ENCODE results near the gene SLC13A1. TPM values are rescaled to one million over a fixed set of nuclear protein-coding genes. Genes with fewer than 3 reads are reported as not detected.

Gene SLC13A1
- total and polyA plus RNA-seq, 9 donors: 0.10 to 0.24 TPM; not detected in 7

- no peaks in the 10 kb centered on the region for H3K27me3 ChIP-seq
- H3K9me3 ChIP-seq: no peaks in the 10 kb centered on the region
- no peak overlapping the region for H3K27ac ChIP-seq
- no peak overlapping the region for H3K4me3 ChIP-seq
- 90 to 94% (median 93%) methylated on average over 2 of the region's 2 CpGs for WGBS, 3 donors
- H3K4me1 ChIP-seq (ENCODE audit: insufficient read depth): no peaks in the 10 kb centered on the region
- intact Hi-C loops (cut with DNase I): no loop called here
- H3K36me3 ChIP-seq: no peaks in the 10 kb centered on the region
- DNase-seq: no peak
- TF ChIP-seq EP300 (IDR thresholded peaks at IDR 0.05): no peak
These were observed 85.5 kb downstream of the SLC13A1 start for GRCh38 chr7:123114288-123114687.

DNA sequence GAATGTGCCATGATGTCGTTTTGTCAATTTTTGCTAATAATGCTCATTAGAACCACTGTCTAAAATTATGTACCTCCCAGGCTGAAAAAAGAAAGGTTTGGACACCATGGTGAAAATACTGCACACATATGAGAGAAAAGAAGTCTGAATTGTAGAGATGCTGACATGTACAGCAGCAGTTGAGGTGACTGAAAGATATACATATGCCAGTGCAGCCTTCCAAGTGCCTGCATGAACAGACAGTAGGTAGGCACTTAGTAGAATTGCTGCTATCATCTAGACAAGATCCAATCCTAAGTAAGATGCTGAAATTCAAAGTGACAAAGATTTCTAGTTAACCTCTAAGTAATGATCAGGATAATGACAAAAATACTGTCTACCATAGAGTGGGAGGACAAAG, 86.9 kb downstream of the SLC13A1 start:
- intact Hi-C loops (cut with DNase I): no loop called here
- Histone ChIP-seq H3K4me3 (no peak overlapping the region), H3K36me3 (no peaks in the 10 kb centered on the region), H3K27ac (no peak overlapping the region), H3K4me1 (ENCODE audit: insufficient read depth) (no peaks in the 10 kb centered on the region), H3K9me3 (no peaks in the 10 kb centered on the region), H3K27me3 (no peaks in the 10 kb centered on the region)
- whole genome bisulfite sequencing, 3 donors: 92 to 97% (median 95%) methylated on average over 1 of the region's 1 CpG
- TF ChIP-seq EP300 (IDR thresholded peaks at IDR 0.05) (no peak), POLR2A (IDR thresholded peaks at IDR 0.05) (no peak)
- TF ChIP-seq, protein P1, sequence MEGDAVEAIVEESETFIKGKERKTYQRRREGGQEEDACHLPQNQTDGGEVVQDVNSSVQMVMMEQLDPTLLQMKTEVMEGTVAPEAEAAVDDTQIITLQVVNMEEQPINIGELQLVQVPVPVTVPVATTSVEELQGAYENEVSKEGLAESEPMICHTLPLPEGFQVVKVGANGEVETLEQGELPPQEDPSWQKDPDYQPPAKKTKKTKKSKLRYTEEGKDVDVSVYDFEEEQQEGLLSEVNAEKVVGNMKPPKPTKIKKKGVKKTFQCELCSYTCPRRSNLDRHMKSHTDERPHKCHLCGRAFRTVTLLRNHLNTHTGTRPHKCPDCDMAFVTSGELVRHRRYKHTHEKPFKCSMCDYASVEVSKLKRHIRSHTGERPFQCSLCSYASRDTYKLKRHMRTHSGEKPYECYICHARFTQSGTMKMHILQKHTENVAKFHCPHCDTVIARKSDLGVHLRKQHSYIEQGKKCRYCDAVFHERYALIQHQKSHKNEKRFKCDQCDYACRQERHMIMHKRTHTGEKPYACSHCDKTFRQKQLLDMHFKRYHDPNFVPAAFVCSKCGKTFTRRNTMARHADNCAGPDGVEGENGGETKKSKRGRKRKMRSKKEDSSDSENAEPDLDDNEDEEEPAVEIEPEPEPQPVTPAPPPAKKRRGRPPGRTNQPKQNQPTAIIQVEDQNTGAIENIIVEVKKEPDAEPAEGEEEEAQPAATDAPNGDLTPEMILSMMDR (IDR thresholded peaks at IDR 0.05): no peak
- no peak for DNase-seq

GRCh38 chr7:123099712-123100111, 100.1 kb downstream of the SLC13A1 start:
- 63 to 72% (median 65%) methylated on average over 2 of the region's 2 CpGs for WGBS, 3 donors
- intact Hi-C loops (cut with DNase I): no loop called here
- Histone ChIP-seq H3K36me3 (no peaks in the 10 kb centered on the region), H3K4me3 (no peak overlapping the region), H3K27me3 (no peaks in the 10 kb centered on the region), H3K27ac (no peak overlapping the region), H3K4me1 (ENCODE audit: insufficient read depth) (no peaks in the 10 kb centered on the region), H3K9me3 (no peaks in the 10 kb centered on the region)
- TF ChIP-seq, protein P1 (IDR thresholded peaks at IDR 0.05): no peak
- TF ChIP-seq POLR2A (IDR thresholded peaks at IDR 0.05) (no peak), EP300 (IDR thresholded peaks at IDR 0.05) (no peak)
- DNase-seq: no peak

DNA sequence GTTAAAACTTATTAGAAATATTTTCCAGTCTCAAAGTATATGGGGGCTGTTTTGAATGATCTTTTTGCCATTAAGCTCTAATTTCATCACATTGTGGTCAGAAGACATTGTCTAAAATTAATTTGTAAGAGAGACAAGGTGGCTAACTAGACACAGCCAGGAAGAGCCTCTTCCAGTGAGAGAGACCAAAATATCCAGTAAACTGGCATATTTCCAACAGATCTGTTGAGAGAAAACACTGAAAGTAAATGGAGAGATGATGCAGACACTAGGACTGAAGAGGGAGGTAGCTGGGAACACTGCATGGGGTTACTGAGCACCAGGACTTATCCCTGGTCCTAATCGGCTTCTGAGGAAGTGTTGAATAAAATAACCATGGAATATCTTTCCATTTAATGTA, 102.8 kb downstream of the SLC13A1 start:
- intact Hi-C loops (cut with DNase I): no loop called here

GRCh38 chr7:123096434-123096833, 103.3 kb downstream of the SLC13A1 start:
- Histone ChIP-seq H3K27ac (no peak overlapping the region), H3K27me3 (no peaks in the 10 kb centered on the region), H3K36me3 (no peaks in the 10 kb centered on the region), H3K9me3 (no peaks in the 10 kb centered on the region), H3K4me1 (ENCODE audit: insufficient read depth) (no peaks in the 10 kb centered on the region), H3K4me3 (no peak overlapping the region)
- no peak for DNase-seq
- 85 to 94% (median 91%) methylated on average over 1 of the region's 1 CpG for WGBS, 3 donors
- intact Hi-C loops (cut with DNase I): no loop called here
- TF ChIP-seq EP300 (IDR thresholded peaks at IDR 0.05): no peak
- TF ChIP-seq POLR2A (IDR thresholded peaks at IDR 0.05): no peak
- TF ChIP-seq, protein P1 (IDR thresholded peaks at IDR 0.05): no peak

More for the DNA sequence above, 102.8 kb downstream of the SLC13A1 start:
- Histone ChIP-seq H3K36me3 (no peaks in the 10 kb centered on the region), H3K27ac (no peak overlapping the region), H3K27me3 (no peaks in the 10 kb centered on the region), H3K4me1 (ENCODE audit: insufficient read depth) (no peaks in the 10 kb centered on the region), H3K9me3 (no peaks in the 10 kb centered on the region), H3K4me3 (no peak overlapping the region)
- TF ChIP-seq POLR2A (IDR thresholded peaks at IDR 0.05) (no peak), EP300 (IDR thresholded peaks at IDR 0.05) (no peak)
- TF ChIP-seq, protein P1 (IDR thresholded peaks at IDR 0.05): no peak
- no peak for DNase-seq
- WGBS, 3 donors: 82 to 95% (median 93%) methylated on average over 1 of the region's 1 CpG
